ENCODE data around the gene CHMP5. TPM values are rescaled to one million over a fixed set of nuclear protein-coding genes. Genes with fewer than 3 reads are reported as not detected.

The CHMP5 gene
- total RNA-seq, 1 donor from 2014 or later = 84.9 TPM

DNA sequence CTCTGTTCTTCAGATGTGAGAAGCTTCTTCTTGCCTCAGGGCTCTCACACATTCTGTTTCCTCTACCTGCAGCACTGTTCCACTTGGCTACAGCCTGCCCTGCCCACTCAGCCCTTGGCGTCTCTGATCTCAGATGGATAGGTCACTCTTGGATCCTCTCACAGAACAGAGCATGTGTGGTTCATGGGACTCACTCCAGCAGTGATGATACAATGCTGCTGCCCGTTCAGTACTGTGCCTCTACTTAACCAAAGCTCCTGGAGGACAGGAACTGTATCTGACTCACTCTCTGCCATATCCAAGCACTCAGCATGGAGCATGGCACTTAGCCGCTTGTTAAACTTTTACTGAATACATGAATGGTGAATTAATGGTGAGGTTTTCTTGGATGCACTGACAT lies 28.3 kb upstream of the CHMP5 start:
- TF ChIP-seq, protein P1, sequence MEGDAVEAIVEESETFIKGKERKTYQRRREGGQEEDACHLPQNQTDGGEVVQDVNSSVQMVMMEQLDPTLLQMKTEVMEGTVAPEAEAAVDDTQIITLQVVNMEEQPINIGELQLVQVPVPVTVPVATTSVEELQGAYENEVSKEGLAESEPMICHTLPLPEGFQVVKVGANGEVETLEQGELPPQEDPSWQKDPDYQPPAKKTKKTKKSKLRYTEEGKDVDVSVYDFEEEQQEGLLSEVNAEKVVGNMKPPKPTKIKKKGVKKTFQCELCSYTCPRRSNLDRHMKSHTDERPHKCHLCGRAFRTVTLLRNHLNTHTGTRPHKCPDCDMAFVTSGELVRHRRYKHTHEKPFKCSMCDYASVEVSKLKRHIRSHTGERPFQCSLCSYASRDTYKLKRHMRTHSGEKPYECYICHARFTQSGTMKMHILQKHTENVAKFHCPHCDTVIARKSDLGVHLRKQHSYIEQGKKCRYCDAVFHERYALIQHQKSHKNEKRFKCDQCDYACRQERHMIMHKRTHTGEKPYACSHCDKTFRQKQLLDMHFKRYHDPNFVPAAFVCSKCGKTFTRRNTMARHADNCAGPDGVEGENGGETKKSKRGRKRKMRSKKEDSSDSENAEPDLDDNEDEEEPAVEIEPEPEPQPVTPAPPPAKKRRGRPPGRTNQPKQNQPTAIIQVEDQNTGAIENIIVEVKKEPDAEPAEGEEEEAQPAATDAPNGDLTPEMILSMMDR (IDR thresholded peaks at IDR 0.05; ENCODE audit: insufficient read depth, low read length, poor library complexity, severe bottlenecking) = no peak
- no peak for DNase-seq (ENCODE audit: low read depth)
- no peaks in the 10 kb centered on the region for H3K27me3 ChIP-seq (ENCODE audit: control insufficient read depth, insufficient read depth, low read length)
- no peak overlapping the region for H3K4me3 ChIP-seq (ENCODE audit: low read depth, low read length)
- no peaks in the 10 kb centered on the region for H3K36me3 ChIP-seq (ENCODE audit: control insufficient read depth, insufficient read depth, low read length)

DNA sequence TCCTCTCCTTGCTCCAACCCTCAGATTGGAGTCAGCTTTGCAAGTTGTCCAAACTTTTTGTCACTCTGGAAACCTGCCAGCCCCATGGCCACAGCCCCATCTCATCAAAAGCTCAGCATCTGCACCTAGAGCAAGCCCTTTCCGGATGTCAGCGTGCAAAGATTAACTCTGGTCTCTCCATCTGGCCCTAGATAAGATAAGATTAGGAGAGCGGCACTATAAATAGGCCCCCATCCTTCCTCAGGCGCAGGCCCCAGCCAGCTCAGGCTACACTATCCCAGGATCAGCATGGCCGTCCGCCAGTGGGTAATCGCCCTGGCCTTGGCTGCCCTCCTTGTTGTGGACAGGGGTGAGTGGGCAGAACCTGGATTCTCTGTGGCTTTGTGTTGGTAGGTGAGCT lies 24.9 kb upstream of the CHMP5 start, which contains the start of gene SPINK4:
Gene SPINK4, plus strand, starts transcription at position 247 of the 400 bp plus-strand sequence. Its CDS starts 42 bp downstream, at position 289.
- no peaks in the 10 kb centered on the region for H3K36me3 ChIP-seq (ENCODE audit: control insufficient read depth, insufficient read depth, low read length)
- H3K27me3 ChIP-seq (ENCODE audit: control insufficient read depth, insufficient read depth, low read length) = no peaks in the 10 kb centered on the region
- DNase-seq (ENCODE audit: low read depth) = no peak
- no peak within 1 kb of the TSS for H3K4me3 ChIP-seq (ENCODE audit: low read depth, low read length)
- TF ChIP-seq, protein P1 (IDR thresholded peaks at IDR 0.05; ENCODE audit: insufficient read depth, low read length, poor library complexity, severe bottlenecking) = no peak

DNA sequence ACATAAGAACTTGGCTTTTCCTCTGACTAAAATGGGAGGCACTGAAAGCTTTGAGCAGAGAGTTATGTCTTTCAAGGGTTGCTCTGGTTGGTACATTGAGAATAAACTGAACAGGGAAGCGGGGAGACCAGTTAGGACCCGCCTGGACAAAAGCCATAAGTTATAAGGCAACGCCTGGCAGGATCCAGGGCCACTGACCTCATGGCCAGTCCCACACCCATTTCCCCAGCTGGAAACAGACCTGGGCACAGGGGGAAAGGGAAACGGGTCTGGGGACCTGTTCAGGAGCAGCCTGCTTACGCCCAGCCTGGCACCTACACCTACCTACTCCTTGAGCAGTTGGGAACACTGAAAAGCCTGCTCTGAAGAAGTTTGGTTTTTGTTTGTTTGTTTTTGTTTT lies 23.6 kb upstream of the CHMP5 start:
- H3K4me3 ChIP-seq (ENCODE audit: low read depth, low read length) = no peak overlapping the region
- no peaks in the 10 kb centered on the region for H3K36me3 ChIP-seq (ENCODE audit: control insufficient read depth, insufficient read depth, low read length)
- TF ChIP-seq, protein P1 (IDR thresholded peaks at IDR 0.05; ENCODE audit: insufficient read depth, low read length, poor library complexity, severe bottlenecking) = no peak
- no peaks in the 10 kb centered on the region for H3K27me3 ChIP-seq (ENCODE audit: control insufficient read depth, insufficient read depth, low read length)
- no peak for DNase-seq (ENCODE audit: low read depth)

DNA sequence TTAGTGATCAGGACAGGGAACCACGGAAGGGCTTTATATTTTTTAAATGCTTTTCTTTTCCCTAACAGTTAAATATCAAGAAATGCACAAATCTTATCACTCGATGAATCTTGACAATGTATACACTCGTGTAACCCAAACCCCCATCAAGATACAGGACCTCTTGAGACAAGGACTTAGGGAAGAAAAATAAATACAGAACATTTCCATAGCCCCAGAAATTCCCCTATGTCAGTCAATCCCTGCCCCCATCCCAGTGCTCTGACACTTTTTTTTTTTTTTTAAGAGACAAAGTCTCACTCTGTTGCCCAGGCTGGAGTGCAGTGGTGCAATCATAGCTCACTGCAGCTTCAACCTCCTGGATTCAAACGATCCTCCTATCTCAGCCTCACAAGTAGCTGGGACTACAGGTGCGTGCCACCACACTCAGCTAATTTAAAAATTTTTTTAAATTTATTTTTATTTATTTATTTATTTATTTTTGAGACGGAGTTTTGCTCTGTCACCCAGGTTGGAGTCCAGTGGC lies 22.2 kb upstream of the CHMP5 start:
- no peak for DNase-seq (ENCODE audit: low read depth)
- Histone ChIP-seq H3K27me3 (ENCODE audit: control insufficient read depth, insufficient read depth, low read length) (no peaks in the 10 kb centered on the region), H3K4me3 (ENCODE audit: low read depth, low read length) (no peak overlapping the region), H3K36me3 (ENCODE audit: control insufficient read depth, insufficient read depth, low read length) (no peaks in the 10 kb centered on the region)
- TF ChIP-seq, protein P1 (IDR thresholded peaks at IDR 0.05; ENCODE audit: insufficient read depth, low read length, poor library complexity, severe bottlenecking) = no peak

DNA sequence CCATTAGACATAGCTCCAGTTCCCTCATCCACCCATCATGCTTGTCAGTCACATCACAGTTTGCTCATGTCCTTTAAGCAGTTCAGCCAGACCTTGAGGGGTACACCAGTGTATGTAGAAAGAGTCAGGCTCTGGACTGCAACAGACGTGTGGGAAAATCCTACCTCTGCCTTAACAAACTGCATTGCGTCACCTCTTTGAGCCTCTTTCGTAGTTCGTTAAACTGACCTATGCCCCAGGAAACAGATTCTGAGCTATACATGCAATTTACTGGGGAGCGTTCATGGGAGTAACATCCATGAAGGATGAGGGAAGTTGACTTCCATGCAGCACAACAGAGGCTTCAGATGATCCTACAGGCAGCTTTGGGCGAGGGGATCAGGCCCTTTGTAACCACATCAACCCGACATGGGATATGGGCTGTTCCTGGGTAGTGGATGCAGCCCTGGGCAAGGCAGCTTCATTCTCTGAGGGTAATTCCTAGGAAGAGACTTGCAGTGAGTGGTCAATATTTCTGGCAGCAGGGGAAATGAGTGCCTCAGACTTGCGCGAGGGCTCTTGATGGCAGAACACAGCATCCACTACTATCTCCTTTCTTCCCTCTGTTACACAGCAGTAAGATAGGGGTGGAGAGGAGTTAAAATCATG lies 20.6 kb upstream of the CHMP5 start:
- no peak overlapping the region for H3K4me3 ChIP-seq (ENCODE audit: low read depth, low read length)
- TF ChIP-seq, protein P1 (IDR thresholded peaks at IDR 0.05; ENCODE audit: insufficient read depth, low read length, poor library complexity, severe bottlenecking) = no peak
- DNase-seq (ENCODE audit: low read depth) = no peak
- H3K36me3 ChIP-seq (ENCODE audit: control insufficient read depth, insufficient read depth, low read length) = no peaks in the 10 kb centered on the region
- H3K27me3 ChIP-seq (ENCODE audit: control insufficient read depth, insufficient read depth, low read length) = no peaks in the 10 kb centered on the region

DNA sequence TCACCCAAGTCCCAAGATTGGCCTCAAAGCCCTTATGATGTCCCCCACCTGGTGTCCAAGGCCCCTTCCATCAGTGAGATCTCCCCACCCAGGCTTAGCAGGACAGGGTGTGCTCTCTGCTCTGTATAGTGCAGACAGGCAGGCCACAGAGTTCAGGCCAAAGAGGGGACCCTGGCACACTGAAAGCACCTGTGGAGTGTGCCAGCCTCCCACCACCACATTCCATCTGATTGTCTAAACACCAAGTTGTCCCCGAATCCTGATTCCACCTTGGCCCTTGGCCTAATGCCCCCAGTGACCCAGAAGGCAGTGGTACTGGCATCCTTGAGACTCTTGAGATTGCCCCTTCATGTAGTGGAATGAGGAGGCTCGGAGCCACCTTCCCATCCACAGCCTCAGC lies 19.5 kb upstream of the CHMP5 start:
- TF ChIP-seq, protein P1 (IDR thresholded peaks at IDR 0.05; ENCODE audit: insufficient read depth, low read length, poor library complexity, severe bottlenecking) = no peak
- no peaks in the 10 kb centered on the region for H3K27me3 ChIP-seq (ENCODE audit: control insufficient read depth, insufficient read depth, low read length)
- no peak overlapping the region for H3K4me3 ChIP-seq (ENCODE audit: low read depth, low read length)
- H3K36me3 ChIP-seq (ENCODE audit: control insufficient read depth, insufficient read depth, low read length) = no peaks in the 10 kb centered on the region
- DNase-seq (ENCODE audit: low read depth) = no peak

All from kidney epithelial cell (primary cell).